Vagina (tissue), 2 donors: ENCODE data around the gene SHF. TPM values are rescaled to one million over a fixed set of nuclear protein-coding genes. Genes with fewer than 3 reads are reported as not detected.

Experiments
- DNase-seq, 2 donors: peaks; one replicate each; pipeline ENCODE4 v3.0.0-alpha.2; 2017; ENCODE audit errors: extremely low spot score in 2 of 2
- H3K27ac ChIP-seq: fragments of 200-600 bp; sonication (generic); one replicate; pipeline ENCODE4 v1.5.1; 2019
- H3K27me3 ChIP-seq: fragments of 200-600 bp; sonication (generic); one replicate; pipeline ENCODE4 v1.5.1; 2019
- H3K36me3 ChIP-seq, 2 donors: fragments of 200-600 bp; sonication (generic); one replicate each; pipeline ENCODE4 v1.5.1; 2017 to 2019
- H3K4me1 ChIP-seq: fragments of 200-600 bp; sonication (generic); one replicate; pipeline ENCODE4 v1.5.1; 2019
- H3K4me3 ChIP-seq, 2 donors: fragments of 200-600 bp; sonication (generic); 1 replicate in 1 of 2; 2 replicates in 1 of 2; pipeline ENCODE4 v1.5.1; 2016 to 2019
- H3K9me3 ChIP-seq: fragments of 200-600 bp; sonication (generic); one replicate; pipeline ENCODE4 v1.5.1; 2019
- CTCF ChIP-seq, 3 experiments: fragments of 450-650 bp in 2 of 3; fragments of 200-600 bp in 1 of 3; sonication (generic) in 1 of 3; IDR thresholded peaks; one replicate each; pipeline ENCODE4 v1.5.1; 2017 to 2019; ENCODE audit warnings: antibody characterized with exemption in 3 of 3, mild to moderate bottlenecking in 2 of 3, moderate library complexity in 2 of 3
- POLR2A ChIP-seq, 2 donors: fragments of 450-650 bp; IDR thresholded peaks; one replicate each; pipeline ENCODE4 v1.6.1; 2017; ENCODE audit warnings: antibody characterized with exemption in 2 of 2, mild to moderate bottlenecking in 2 of 2, moderate library complexity in 2 of 2
- POLR2AphosphoS5 ChIP-seq, 2 donors: sonication (generic); formaldehyde crosslinking; IDR thresholded peaks; one replicate each; pipeline ENCODE4 v1.9.0; 2017; ENCODE audit warnings: antibody characterized with exemption in 2 of 2, mild to moderate bottlenecking in 2 of 2, low read depth in 1 of 2; ENCODE audit not compliant: insufficient read depth in 1 of 2
- intact Hi-C: fragments of 100-400 bp; cut with DNase I; formaldehyde crosslinking; loops from one replicate; pipeline ENCODE4 v1.15.1; 2023
- total RNA-seq: library from RNA; depleted of rRNA; stranded (reverse); fragments of >200 nt; gene quantifications from one replicate; pipeline ENCODE4 v1.2.3, GENCODE V29; 2016

Gene SHF
- total RNA-seq, 1 donor from 2014 or later: 15.0 TPM

GRCh38 chr15:45168751-45169551 lies 18.8 kb downstream of the SHF start:
- Histone ChIP-seq H3K27me3 (no peaks in the 10 kb centered on the region), H3K27ac (peak overlapping the region; percentile 99), H3K4me3 (no peak overlapping the region), H3K36me3 (no peaks in the 10 kb centered on the region), H3K4me1 (peaks cover 24% of the 10 kb centered on the region), H3K9me3 (no peaks in the 10 kb centered on the region)
- no peak for DNase-seq
- intact Hi-C loops: no loop called here
- TF ChIP-seq CTCF (IDR thresholded peaks at IDR 0.05) (no peak), POLR2AphosphoS5 (IDR thresholded peaks at IDR 0.05; ENCODE audit: insufficient read depth in 1 of 2, low read depth in 1 of 2) (no peak), POLR2A (IDR thresholded peaks at IDR 0.05) (no peak)

GRCh38 chr15:45168286-45168685 lies 19.5 kb downstream of the SHF start:
- intact Hi-C loops: no loop called here
- H3K4me1 ChIP-seq: peaks cover 24% of the 10 kb centered on the region
- H3K27me3 ChIP-seq: no peaks in the 10 kb centered on the region
- H3K36me3 ChIP-seq: no peaks in the 10 kb centered on the region
- H3K9me3 ChIP-seq: no peaks in the 10 kb centered on the region
- no peak for TF ChIP-seq POLR2A (IDR thresholded peaks at IDR 0.05)
- TF ChIP-seq POLR2AphosphoS5 (IDR thresholded peaks at IDR 0.05; ENCODE audit: insufficient read depth in 1 of 2, low read depth in 1 of 2): no peak
- no peak for TF ChIP-seq CTCF (IDR thresholded peaks at IDR 0.05)
- peak overlapping the region; percentile 99 for H3K27ac ChIP-seq
- no peak overlapping the region for H3K4me3 ChIP-seq
- no peak for DNase-seq

- peaks cover 26% of the 10 kb centered on the region for H3K4me1 ChIP-seq
Observed at GRCh38 chr15:45167631-45168205, 20.0 kb downstream of the SHF start.

GRCh38 chr15:45166834-45167630 lies 20.7 kb downstream of the SHF start:
- peak overlapping the region; percentile 99 for H3K27ac ChIP-seq
- DNase-seq: no peak
- no peaks in the 10 kb centered on the region for H3K9me3 ChIP-seq
- intact Hi-C loops: loop anchor here (2.0 kb wide), 1 partner anchor 34 kb away; no protein-coding TSS in a partner anchor
- no peaks in the 10 kb centered on the region for H3K27me3 ChIP-seq
- TF ChIP-seq POLR2AphosphoS5 (IDR thresholded peaks at IDR 0.05; ENCODE audit: insufficient read depth in 1 of 2, low read depth in 1 of 2) (peak in 1 of 2 donors; percentile 68), POLR2A (IDR thresholded peaks at IDR 0.05) (no peak), CTCF (IDR thresholded peaks at IDR 0.05) (peak; percentile 9 to 52 (median 24))
- H3K4me3 ChIP-seq: peak overlapping the region; percentile 64 to 83
- H3K36me3 ChIP-seq: no peaks in the 10 kb centered on the region
- peaks cover 33% of the 10 kb centered on the region for H3K4me1 ChIP-seq

More at GRCh38 chr15:45167631-45168205, 20.0 kb downstream of the SHF start:
- TF ChIP-seq CTCF (IDR thresholded peaks at IDR 0.05) (peak in 1 of 3 experiments; percentile 1), POLR2A (IDR thresholded peaks at IDR 0.05) (no peak), POLR2AphosphoS5 (IDR thresholded peaks at IDR 0.05; ENCODE audit: insufficient read depth in 1 of 2, low read depth in 1 of 2) (no peak)
- Histone ChIP-seq H3K4me3 (peak overlapping the region; percentile 64 to 83), H3K36me3 (no peaks in the 10 kb centered on the region), H3K9me3 (no peaks in the 10 kb centered on the region), H3K27ac (peak overlapping the region; percentile 99), H3K27me3 (no peaks in the 10 kb centered on the region)
- intact Hi-C loops: loop anchor here (2.0 kb wide), 1 partner anchor 33 kb away; no protein-coding TSS in a partner anchor
- no peak for DNase-seq
